Measurements from ENCODE around the gene SPIN1. TPM values are rescaled to one million over a fixed set of nuclear protein-coding genes. Genes with fewer than 3 reads are reported as not detected.

Gene SPIN1
- total RNA-seq, 1 donor from 2014 or later, result 77.6 TPM

DNA sequence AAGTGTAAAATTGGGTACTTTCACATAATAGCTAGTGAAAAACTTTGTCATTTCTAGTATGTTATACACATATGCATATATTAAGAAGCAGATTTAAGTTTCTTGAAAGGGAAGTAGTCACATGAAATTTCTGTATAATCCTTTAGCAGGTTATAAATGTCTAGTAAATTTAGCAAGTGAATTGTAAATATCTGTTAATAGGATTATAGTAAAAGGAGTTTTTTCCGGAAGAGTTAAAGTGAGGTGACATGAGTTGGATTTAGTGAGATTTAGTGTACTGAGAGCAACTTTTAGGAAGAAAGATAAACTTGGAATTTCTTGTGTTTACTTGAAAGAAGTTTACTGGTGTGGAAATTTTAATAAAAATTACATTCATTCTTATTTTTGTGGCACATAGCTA lies 38.4 kb downstream of the SPIN1 start:
- no peak for DNase-seq (ENCODE audit: low read depth, low spot score)
- no peaks in the 10 kb centered on the region for H3K27me3 Mint-ChIP-seq (ENCODE audit: low read depth)
- peaks cover 13% of the 10 kb centered on the region for H3K36me3 Mint-ChIP-seq (ENCODE audit: low read depth)
- TF ChIP-seq, protein P1, sequence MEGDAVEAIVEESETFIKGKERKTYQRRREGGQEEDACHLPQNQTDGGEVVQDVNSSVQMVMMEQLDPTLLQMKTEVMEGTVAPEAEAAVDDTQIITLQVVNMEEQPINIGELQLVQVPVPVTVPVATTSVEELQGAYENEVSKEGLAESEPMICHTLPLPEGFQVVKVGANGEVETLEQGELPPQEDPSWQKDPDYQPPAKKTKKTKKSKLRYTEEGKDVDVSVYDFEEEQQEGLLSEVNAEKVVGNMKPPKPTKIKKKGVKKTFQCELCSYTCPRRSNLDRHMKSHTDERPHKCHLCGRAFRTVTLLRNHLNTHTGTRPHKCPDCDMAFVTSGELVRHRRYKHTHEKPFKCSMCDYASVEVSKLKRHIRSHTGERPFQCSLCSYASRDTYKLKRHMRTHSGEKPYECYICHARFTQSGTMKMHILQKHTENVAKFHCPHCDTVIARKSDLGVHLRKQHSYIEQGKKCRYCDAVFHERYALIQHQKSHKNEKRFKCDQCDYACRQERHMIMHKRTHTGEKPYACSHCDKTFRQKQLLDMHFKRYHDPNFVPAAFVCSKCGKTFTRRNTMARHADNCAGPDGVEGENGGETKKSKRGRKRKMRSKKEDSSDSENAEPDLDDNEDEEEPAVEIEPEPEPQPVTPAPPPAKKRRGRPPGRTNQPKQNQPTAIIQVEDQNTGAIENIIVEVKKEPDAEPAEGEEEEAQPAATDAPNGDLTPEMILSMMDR (conservative IDR thresholded peaks at IDR 0.05), result no peak
- H3K9me3 Mint-ChIP-seq, result no peaks in the 10 kb centered on the region
- no peak overlapping the region for H3K4me3 Mint-ChIP-seq
- no peak overlapping the region for H3K27ac Mint-ChIP-seq (ENCODE audit: unreplicated experiment)
- peaks cover 16% of the 10 kb centered on the region for H3K4me1 Mint-ChIP-seq

DNA sequence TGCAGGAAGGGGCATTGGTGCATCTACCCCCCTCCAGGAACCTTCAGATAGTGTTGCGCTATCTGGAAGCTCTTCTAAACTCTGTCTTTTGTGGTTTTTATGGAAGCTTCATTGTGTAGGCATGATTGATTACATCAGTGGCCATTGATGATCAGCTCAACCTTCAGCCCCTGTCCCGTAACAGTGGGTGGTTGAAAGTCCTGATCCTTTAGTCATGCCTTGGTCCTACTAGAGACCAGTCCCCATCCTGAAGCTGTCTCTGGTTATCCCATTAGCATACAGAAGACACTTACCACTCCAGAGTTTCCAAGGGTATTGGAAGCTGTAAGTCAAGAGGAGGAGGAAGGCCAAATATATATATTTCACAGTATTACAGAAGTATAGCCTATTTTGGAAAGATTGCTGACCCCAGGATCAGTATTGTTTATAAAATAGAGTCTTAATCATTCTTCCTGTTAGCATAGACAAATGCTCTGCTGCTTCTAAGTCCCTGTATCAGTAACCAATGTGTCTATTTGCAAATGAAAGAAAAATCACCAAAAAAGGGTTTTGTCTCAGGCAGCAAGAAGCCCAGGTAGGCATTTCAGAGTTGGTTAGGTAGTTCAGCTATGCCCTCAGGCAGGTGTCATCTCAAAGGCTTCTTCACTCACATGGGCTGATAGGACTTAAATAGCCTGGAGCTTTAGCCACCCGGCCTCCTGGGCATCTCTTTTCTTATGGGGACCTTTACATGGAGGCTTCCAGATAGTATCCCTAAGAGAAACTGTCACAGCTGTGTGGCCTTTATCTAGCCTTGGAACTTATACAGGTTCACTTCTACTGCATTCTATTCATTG lies 41.6 kb downstream of the SPIN1 start:
- no peak for DNase-seq (ENCODE audit: low read depth, low spot score)
- no peaks in the 10 kb centered on the region for H3K27me3 Mint-ChIP-seq (ENCODE audit: low read depth)
- H3K27ac Mint-ChIP-seq (ENCODE audit: unreplicated experiment), result no peak overlapping the region
- H3K9me3 Mint-ChIP-seq, result no peaks in the 10 kb centered on the region
- H3K4me1 Mint-ChIP-seq, result peaks cover 16% of the 10 kb centered on the region
- H3K4me3 Mint-ChIP-seq, result no peak overlapping the region
- TF ChIP-seq, protein P1 (conservative IDR thresholded peaks at IDR 0.05), result no peak
- peaks cover 23% of the 10 kb centered on the region for H3K36me3 Mint-ChIP-seq (ENCODE audit: low read depth)

DNA sequence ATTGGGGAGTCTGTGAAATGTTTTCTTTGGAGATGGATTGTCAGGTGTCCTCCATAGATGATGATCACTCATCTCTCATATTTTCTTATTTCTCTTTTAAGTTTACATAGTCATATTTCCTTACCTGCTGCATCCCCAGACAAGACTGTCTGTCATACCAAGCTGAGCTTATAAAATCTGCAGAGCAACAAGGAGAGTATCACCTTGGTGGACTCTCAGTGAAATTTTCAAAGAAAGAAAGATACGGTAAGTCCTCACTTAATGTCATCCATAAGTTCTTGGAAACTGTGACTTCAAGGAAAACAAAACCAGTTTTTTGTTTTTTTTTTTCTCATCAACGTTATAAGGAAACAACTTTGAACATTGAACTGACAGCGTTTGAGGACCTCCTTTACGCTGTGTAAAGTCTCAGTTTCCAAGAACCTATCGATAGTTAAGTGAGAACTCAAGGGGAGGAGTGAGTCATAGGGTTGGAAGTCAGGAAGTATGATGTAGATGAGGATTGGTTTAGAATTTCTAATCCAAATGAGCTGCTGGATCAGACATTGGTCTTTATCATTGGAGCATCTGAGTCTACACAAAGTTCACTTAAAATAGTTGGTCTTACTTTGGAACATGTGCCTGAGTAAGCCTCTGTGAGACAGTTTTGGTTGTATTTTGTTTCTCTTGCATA lies 45.5 kb downstream of the SPIN1 start:
- no peak for DNase-seq (ENCODE audit: low read depth, low spot score)
- Mint-ChIP-seq H3K27ac (ENCODE audit: unreplicated experiment) (no peak overlapping the region), H3K36me3 (ENCODE audit: low read depth) (peaks cover 31% of the 10 kb centered on the region), H3K4me3 (no peak overlapping the region), H3K27me3 (ENCODE audit: low read depth) (no peaks in the 10 kb centered on the region), H3K9me3 (peaks cover 3% of the 10 kb centered on the region), H3K4me1 (peaks cover 16% of the 10 kb centered on the region)
- TF ChIP-seq, protein P1 (conservative IDR thresholded peaks at IDR 0.05), result no peak

DNA sequence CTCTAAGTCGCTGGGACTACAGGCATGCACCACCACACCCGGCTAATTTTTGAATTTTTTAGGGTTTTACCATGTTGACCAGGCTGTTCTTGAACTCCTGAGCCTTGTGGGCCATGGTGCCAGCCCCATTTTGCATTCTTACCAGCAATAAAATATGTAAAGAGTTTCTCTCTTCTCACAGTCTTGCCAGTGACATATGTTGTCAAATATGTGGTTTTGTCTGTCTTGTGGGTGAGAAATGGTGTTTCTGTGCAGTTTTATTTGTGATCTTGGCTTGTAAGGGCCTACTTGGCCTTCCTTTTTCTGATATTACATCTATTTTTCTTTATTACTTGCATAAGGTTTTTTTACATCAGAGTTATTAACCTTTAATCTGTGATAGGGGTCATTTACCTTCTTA lies 47.1 kb downstream of the SPIN1 start:
- Mint-ChIP-seq H3K27me3 (ENCODE audit: low read depth) (no peaks in the 10 kb centered on the region), H3K4me3 (no peak overlapping the region), H3K9me3 (peaks cover 3% of the 10 kb centered on the region), H3K4me1 (peaks cover 8% of the 10 kb centered on the region), H3K36me3 (ENCODE audit: low read depth) (peaks cover 31% of the 10 kb centered on the region), H3K27ac (ENCODE audit: unreplicated experiment) (no peak overlapping the region)
- DNase-seq (ENCODE audit: low read depth, low spot score), result no peak
- TF ChIP-seq, protein P1 (conservative IDR thresholded peaks at IDR 0.05), result no peak

DNA sequence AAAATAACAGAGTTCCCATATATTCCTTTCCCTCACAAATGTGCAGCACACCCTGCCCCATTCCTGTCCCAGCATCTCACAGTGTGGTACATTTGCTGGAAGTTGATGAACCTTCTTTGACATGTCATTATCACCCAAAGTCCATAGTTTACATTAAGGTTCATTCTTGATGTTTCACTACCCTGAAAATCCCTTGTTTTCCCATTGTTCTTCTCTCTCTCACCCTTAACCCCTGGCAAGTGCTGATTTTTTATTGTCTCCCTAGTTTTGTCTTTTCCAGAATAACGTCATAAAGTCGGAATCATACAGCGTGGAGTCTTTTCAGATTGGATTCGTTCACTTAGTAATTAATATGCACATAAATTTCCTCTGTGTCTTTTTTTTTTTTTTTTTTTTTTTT lies 48.1 kb downstream of the SPIN1 start:
- H3K9me3 Mint-ChIP-seq, result peaks cover 3% of the 10 kb centered on the region
- TF ChIP-seq, protein P1 (conservative IDR thresholded peaks at IDR 0.05), result no peak
- H3K4me3 Mint-ChIP-seq, result no peak overlapping the region
- H3K27ac Mint-ChIP-seq (ENCODE audit: unreplicated experiment), result no peak overlapping the region
- H3K4me1 Mint-ChIP-seq, result peaks cover 8% of the 10 kb centered on the region
- H3K36me3 Mint-ChIP-seq (ENCODE audit: low read depth), result peaks cover 31% of the 10 kb centered on the region
- no peaks in the 10 kb centered on the region for H3K27me3 Mint-ChIP-seq (ENCODE audit: low read depth)
- DNase-seq (ENCODE audit: low read depth, low spot score), result no peak

All from neural crest cell (in vitro differentiated cells).